HepG2 (cell line): Measurements from ENCODE around the gene ACTR6. TPM values are rescaled to one million over a fixed set of nuclear protein-coding genes. Genes with fewer than 3 reads are reported as not detected.

Experiments used
- CENPBD1 ChIP-seq: sonication (generic); formaldehyde crosslinking; IDR thresholded peaks from 2 replicates; pipeline ENCODE4 v1.8.0; 2022; ENCODE audit warnings: missing genetic modification reagents, low read depth, mild to moderate bottlenecking, borderline replicate concordance
- GRHL1 ChIP-seq: sonication (generic); formaldehyde crosslinking; conservative IDR thresholded peaks from 2 replicates; pipeline ENCODE4 v1.8.0; 2022; ENCODE audit warnings: missing genetic modification reagents
- HDAC1 ChIP-seq: sonication (generic); formaldehyde crosslinking; IDR thresholded peaks from 2 replicates; pipeline ENCODE4 v1.5.1; 2020; ENCODE audit warnings: mild to moderate bottlenecking, missing genetic modification reagents
- HNRNPL ChIP-seq: fragments of 200-400 bp; formaldehyde crosslinking; IDR thresholded peaks from 2 replicates; pipeline ENCODE4 v1.6.1; 2017; ENCODE audit warnings: mild to moderate bottlenecking, low read depth, low read length
- KDM2A ChIP-seq: sonication (generic); formaldehyde crosslinking; IDR thresholded peaks from 2 replicates; pipeline ENCODE4 v1.4.0; 2020; ENCODE audit warnings: low read depth, missing genetic modification reagents, borderline replicate concordance
- MTF1 ChIP-seq: sonication (generic); formaldehyde crosslinking; IDR thresholded peaks from 2 replicates; pipeline ENCODE4 v1.5.0; 2020; ENCODE audit warnings: missing genetic modification reagents
- RBM22 ChIP-seq: fragments of 200-400 bp; formaldehyde crosslinking; optimal IDR thresholded peaks from 2 replicates; pipeline ENCODE3; 2017; ENCODE audit warnings: mild to moderate bottlenecking, low read length, moderate library complexity
- ZHX2 ChIP-seq, 2 experiments: sonication (generic) in 1 of 2; formaldehyde crosslinking in 1 of 2; IDR thresholded peaks; 2 replicates each; pipeline versions ENCODE4 v1.6.1 to v1.9.0; 2014 to 2022; ENCODE audit warnings: antibody characterized with exemption in 1 of 2, borderline replicate concordance in 1 of 2, inconsistent platforms in 1 of 2, low read depth in 1 of 2, missing genetic modification reagents in 1 of 2
- ZNF318 ChIP-seq: sonication (generic); formaldehyde crosslinking; IDR thresholded peaks from 2 replicates; pipeline ENCODE4 v1.4.0; 2020; ENCODE audit warnings: mild to moderate bottlenecking, missing genetic modification reagents
- ZNF343 ChIP-seq: sonication (generic); formaldehyde crosslinking; IDR thresholded peaks from 2 replicates; pipeline ENCODE4 v1.4.0; 2020; ENCODE audit warnings: mild to moderate bottlenecking, missing genetic modification reagents
- polyA plus RNA-seq, 8 experiments: library from polyadenylated mRNA; depleted of rRNA in 3 of 8; stranded (reverse) in 7 of 8; unstranded in 1 of 8; fragments of >200 nt; fragmentation: Illumina TruSeq in 4 of 8; extraction: Trizol in 4 of 8; gene quantifications; 2 replicates each; pipeline versions ENCODE4 v1.2.1 to v1.2.3, GENCODE V29; 2011 to 2016; ENCODE audit warnings: low read depth in 4 of 8, missing spikeins in 1 of 8, mixed read lengths in 1 of 8; ENCODE audit not compliant: insufficient read depth in 1 of 8
- total RNA-seq, 5 experiments: library from RNA; depleted of rRNA; stranded (reverse); fragments of >200 nt; fragmentation: Illumina TruSeq; extraction: Trizol; gene quantifications; 2 replicates each; pipeline ENCODE4 v1.2.3, GENCODE V29; 2016; ENCODE audit warnings: low read depth in 1 of 5

ACTR6 gene
- total and polyA plus RNA-seq, 2 of the 13 experiments (the other 11 are each of a cell fraction or from before 2014, with no cell fraction given) = 12.9 to 22.4 TPM

GRCh38 chr12:100200463-100201181, at the start of gene ACTR6 (continued):
- TF ChIP-seq GRHL1 (CRISPR knock-in tag) (no peak), RBM22 (peak; percentile 93), ZNF343 (CRISPR knock-in tag) (no peak), ZHX2 (IDR thresholded peaks at IDR 0.05; ENCODE audit: low read depth) (peak; percentile 65; the same call in 1 of the 2 replicates), ZHX2 (CRISPR knock-in tag; IDR thresholded peaks at IDR 0.05; ENCODE audit: borderline replicate concordance) (0 out of 2 replicates have a peak, but pooled peaks have one; percentile 30), HNRNPL (no peak), HDAC1 (CRISPR knock-in tag) (peak; percentile 92), ZNF318 (CRISPR knock-in tag) (no peak), KDM2A (peak; percentile 80), MTF1 (CRISPR knock-in tag) (no peak), CENPBD1 (CRISPR knock-in tag) (no peak)
